Measurements from ENCODE around the gene TLE3.

DNA sequence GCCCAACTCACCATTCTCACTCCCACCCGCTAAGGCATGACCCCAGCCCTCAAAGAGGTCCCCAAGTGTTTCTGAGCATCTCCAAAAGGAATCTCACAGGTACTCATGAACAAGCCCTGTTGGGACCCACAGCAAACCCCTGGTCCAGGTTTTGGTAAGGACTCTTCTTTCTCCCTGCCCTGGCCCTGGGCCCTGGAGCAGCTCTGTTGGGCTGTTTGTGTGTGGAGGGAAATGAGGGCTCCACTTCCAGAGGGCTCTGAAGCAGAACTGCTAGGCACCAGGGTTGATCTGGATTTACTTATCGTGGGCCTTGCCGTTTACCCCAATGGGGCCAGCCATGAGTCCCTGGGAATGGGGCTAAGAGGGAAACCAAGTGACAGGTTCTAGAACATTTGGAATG, 92.9 kb downstream of the TLE3 start:
- TF ChIP-seq CTCF (IDR thresholded peaks at IDR 0.05 in 4 of 5, conservative IDR thresholded peaks at IDR 0.05 in 1 of 5), result no peak
- TF ChIP-seq POLR2A (IDR thresholded peaks at IDR 0.05), result no peak

Data from gastrocnemius medialis (tissue), 4 donors.